Fibroblast of villous mesenchyme (primary cell): ENCODE results near the gene NHSL2. TPM values are rescaled to one million over a fixed set of nuclear protein-coding genes. Genes with fewer than 3 reads are reported as not detected.

Experiments used
- DNase-seq: peaks from one replicate; pipeline ENCODE4 v3.0.0-alpha.2; 2010; ENCODE audit warnings: low read depth
- H3K4me3 ChIP-seq: 2 replicates; pipeline ENCODE4 v1.5.1; 2011; ENCODE audit warnings: low read depth, mild to moderate bottlenecking, low read length
- total RNA-seq: library from RNA; depleted of rRNA; stranded (reverse); fragments of >200 nt; gene quantifications from 2 replicates; pipeline ENCODE4 v1.2.3, GENCODE V29; 2012
- TF ChIP-seq, protein P1 (sequence below): IDR thresholded peaks from 2 replicates; pipeline ENCODE4 v1.5.1; 2012; ENCODE audit warnings: low read depth, mild to moderate bottlenecking, low read length; ENCODE audit not compliant: insufficient read depth

Gene NHSL2
- total RNA-seq, 1 donor, result 9.9 TPM

DNA sequence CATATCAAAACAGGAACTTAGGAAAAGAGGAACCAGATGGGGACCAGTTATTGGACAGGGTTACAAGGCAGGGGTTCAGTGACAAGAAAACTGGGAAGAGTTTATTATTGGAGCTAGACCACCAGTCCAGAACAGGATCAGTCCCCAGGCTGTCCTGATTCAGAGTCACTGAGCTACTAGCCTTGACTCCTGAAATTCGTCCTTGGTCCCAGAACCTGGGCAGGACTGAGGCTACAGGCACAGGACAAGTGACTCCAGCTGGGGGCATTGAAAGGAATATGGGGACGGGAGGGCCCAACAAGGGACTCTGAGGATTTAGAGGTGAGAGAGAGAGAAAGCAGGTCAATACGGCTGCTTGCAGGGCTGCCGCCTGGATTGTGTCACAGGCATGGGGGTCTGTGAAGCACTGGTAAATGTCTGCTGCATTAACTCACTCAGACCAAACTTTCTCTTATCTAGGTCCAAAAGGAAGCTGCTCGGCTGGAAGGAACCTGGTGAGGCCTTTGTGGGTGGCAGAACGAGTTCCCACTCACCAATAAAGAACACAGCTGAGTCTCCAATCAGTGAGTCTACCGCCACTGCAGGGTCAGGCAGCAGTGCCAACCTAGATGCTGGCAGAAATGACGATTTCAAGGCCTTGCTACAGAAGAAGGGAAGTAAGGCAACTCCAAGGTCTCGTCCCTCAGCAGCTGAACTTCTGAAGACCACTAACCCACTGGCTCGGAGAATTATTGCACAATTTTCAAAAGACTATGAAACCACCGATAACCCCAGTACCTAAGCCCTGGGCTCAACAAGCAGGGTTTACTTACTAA, 232.4 kb downstream of the NHSL2 start:
- DNase-seq, result no peak
- TF ChIP-seq, protein P1, sequence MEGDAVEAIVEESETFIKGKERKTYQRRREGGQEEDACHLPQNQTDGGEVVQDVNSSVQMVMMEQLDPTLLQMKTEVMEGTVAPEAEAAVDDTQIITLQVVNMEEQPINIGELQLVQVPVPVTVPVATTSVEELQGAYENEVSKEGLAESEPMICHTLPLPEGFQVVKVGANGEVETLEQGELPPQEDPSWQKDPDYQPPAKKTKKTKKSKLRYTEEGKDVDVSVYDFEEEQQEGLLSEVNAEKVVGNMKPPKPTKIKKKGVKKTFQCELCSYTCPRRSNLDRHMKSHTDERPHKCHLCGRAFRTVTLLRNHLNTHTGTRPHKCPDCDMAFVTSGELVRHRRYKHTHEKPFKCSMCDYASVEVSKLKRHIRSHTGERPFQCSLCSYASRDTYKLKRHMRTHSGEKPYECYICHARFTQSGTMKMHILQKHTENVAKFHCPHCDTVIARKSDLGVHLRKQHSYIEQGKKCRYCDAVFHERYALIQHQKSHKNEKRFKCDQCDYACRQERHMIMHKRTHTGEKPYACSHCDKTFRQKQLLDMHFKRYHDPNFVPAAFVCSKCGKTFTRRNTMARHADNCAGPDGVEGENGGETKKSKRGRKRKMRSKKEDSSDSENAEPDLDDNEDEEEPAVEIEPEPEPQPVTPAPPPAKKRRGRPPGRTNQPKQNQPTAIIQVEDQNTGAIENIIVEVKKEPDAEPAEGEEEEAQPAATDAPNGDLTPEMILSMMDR, result no peak
- H3K4me3 ChIP-seq, result no peak overlapping the region

DNA sequence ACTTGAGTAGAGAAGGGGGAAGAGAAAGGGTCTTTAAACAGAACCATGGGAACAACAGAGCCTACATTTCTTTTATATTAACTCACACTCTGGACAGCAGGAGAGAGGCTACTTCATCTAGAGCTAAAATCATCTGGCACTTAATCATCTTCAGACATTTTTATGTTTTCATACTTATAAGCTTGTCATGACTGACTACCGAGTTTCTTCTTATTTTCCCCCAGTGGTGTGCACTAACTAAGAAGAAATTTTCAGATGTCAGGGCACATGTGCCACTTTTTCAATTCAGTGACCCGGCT, 232.9 kb downstream of the NHSL2 start:
- TF ChIP-seq, protein P1, result no peak
- H3K4me3 ChIP-seq, result no peak overlapping the region
- DNase-seq, result no peak

GRCh38 chrX:72145181-72145580, 234.5 kb downstream of the NHSL2 start:
- DNase-seq, result no peak
- TF ChIP-seq, protein P1, result no peak
- H3K4me3 ChIP-seq, result no peak overlapping the region

DNA sequence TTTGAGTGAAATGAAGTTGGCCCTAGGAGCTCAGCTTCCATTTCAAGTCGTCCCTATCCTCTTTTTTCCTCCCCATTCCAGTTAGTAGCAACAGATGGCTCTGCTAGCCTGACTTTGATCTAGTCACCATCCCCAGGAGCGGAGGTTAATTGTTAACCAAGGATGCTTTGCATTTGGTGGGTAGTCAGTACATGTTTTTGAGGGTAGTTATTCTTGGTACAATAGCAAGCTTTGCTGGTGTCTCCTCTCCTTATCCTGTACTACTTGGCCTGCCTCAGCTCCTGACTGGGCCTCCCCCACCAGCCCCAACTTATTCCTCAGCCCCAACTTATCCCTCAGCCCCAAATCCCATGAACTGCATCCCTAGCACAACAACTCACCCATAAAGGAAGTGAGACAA, 235.9 kb downstream of the NHSL2 start:
- TF ChIP-seq, protein P1, result no peak
- no peak overlapping the region for H3K4me3 ChIP-seq
- no peak for DNase-seq

DNA sequence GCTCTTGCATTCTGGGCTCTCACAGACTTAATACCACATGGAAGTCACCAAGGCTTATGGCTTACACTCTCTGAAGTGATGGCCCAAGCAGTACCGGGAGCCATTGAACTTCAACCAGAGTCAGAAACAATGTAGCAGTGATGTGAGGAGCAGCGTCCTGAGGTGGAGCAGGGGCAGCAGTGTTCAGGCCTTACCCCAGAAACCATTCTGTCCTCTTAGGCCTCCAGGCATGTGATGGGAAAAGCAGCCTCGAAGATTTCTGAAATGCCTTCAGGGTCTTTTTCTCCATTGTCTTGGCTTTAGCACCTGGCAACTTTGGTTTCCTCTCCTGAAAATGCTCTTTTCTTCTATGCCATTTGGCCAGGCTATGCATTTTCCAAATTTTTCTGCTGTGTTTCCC, 248.1 kb downstream of the NHSL2 start:
- TF ChIP-seq, protein P1, result no peak
- H3K4me3 ChIP-seq, result no peak overlapping the region
- no peak for DNase-seq

- DNase-seq, result no peak
- TF ChIP-seq, protein P1, result no peak
- H3K4me3 ChIP-seq, result no peak overlapping the region
Observed at GRCh38 chrX:72159769-72160168, 249.1 kb downstream of the NHSL2 start.

DNA sequence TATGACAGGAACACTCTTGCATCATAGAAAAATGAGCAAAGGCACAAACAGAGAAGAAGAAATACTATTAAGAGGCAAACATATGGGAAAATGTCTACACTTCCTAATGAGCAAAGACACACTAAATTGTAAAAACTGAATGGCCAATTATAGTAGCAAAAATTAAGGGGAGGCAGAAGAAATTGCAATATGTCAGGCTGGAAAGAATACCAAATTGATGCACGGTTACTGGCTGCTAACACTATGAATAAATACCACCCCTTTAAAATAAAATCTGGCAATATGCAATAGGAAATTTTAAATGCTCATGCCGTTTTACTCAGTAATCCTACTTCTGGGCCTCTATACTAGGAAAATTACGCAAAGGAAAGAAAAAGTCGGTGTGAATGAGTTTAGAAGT, 254.9 kb downstream of the NHSL2 start:
- TF ChIP-seq, protein P1, result no peak
- H3K4me3 ChIP-seq, result no peak overlapping the region
- no peak for DNase-seq
